HepG2 (cell line): ENCODE measurements around the gene TRANK1. TPM values are rescaled to one million over a fixed set of nuclear protein-coding genes. Genes with fewer than 3 reads are reported as not detected.

Source experiments
- AGO2 ChIP-seq: fragments of 200-400 bp; formaldehyde crosslinking; optimal IDR thresholded peaks from 2 replicates; pipeline ENCODE3; 2017; ENCODE audit warnings: mild to moderate bottlenecking, low read depth, low read length, moderate library complexity
- ASH2L ChIP-seq: fragments of 300-600, 200-600 bp; sonication (generic); IDR thresholded peaks from 2 replicates; pipeline ENCODE4 v1.7.0; 2017; ENCODE audit warnings: low read depth, mild to moderate bottlenecking, moderate library complexity, mixed read lengths, low read length; ENCODE audit not compliant: insufficient read length
- HOXD1 ChIP-seq: sonication (generic); formaldehyde crosslinking; IDR thresholded peaks from 2 replicates; pipeline ENCODE4 v1.5.0; 2020; ENCODE audit warnings: missing genetic modification reagents
- MTF2 ChIP-seq: sonication (generic); formaldehyde crosslinking; IDR thresholded peaks from 2 replicates; pipeline ENCODE4 v1.5.0; 2020; ENCODE audit warnings: missing genetic modification reagents, borderline replicate concordance
- MXD4 ChIP-seq: IDR thresholded peaks from 2 replicates; pipeline ENCODE4 v1.6.1; 2016; ENCODE audit warnings: mild to moderate bottlenecking, missing biosample characterization, missing genetic modification reagents
- MXI1 ChIP-seq: IDR thresholded peaks from 3 replicates; pipeline ENCODE4 v1.6.1; 2012; ENCODE audit warnings: low read depth, low read length, inconsistent platforms, borderline replicate concordance
- PITX1 ChIP-seq: sonication (generic); formaldehyde crosslinking; IDR thresholded peaks from 2 replicates; pipeline ENCODE4 v1.5.1; 2020; ENCODE audit warnings: mild to moderate bottlenecking, missing genetic modification reagents
- RFX3 ChIP-seq: IDR thresholded peaks from 2 replicates; pipeline ENCODE4 v1.6.1; 2016; ENCODE audit warnings: missing biosample characterization, missing genetic modification reagents
- ZNF510 ChIP-seq: sonication (generic); formaldehyde crosslinking; IDR thresholded peaks from 2 replicates; pipeline ENCODE4 v1.4.0; 2020; ENCODE audit warnings: low read depth, mild to moderate bottlenecking, missing genetic modification reagents
- ZNF850 ChIP-seq: sonication (generic); formaldehyde crosslinking; conservative IDR thresholded peaks from 2 replicates; pipeline ENCODE4 v1.9.0; 2021; ENCODE audit warnings: mild to moderate bottlenecking, missing genetic modification reagents
- polyA plus RNA-seq, 8 experiments: library from polyadenylated mRNA; depleted of rRNA in 3 of 8; stranded (reverse) in 7 of 8; unstranded in 1 of 8; fragments of >200 nt; fragmentation: Illumina TruSeq in 4 of 8; extraction: Trizol in 4 of 8; gene quantifications; 2 replicates each; pipeline versions ENCODE4 v1.2.1 to v1.2.3, GENCODE V29; 2011 to 2016; ENCODE audit warnings: low read depth in 4 of 8, missing spikeins in 1 of 8, mixed read lengths in 1 of 8; ENCODE audit not compliant: insufficient read depth in 1 of 8
- total RNA-seq, 5 experiments: library from RNA; depleted of rRNA; stranded (reverse); fragments of >200 nt; fragmentation: Illumina TruSeq; extraction: Trizol; gene quantifications; 2 replicates each; pipeline ENCODE4 v1.2.3, GENCODE V29; 2016; ENCODE audit warnings: low read depth in 1 of 5
- TF ChIP-seq, protein P1 (sequence below): sonication (generic); formaldehyde crosslinking; IDR thresholded peaks from 2 replicates; pipeline ENCODE4 v1.4.0; 2020; ENCODE audit warnings: missing genetic modification reagents, borderline replicate concordance
- TF ChIP-seq, protein P2 (sequence below): sonication (generic); formaldehyde crosslinking; IDR thresholded peaks from 2 replicates; pipeline ENCODE4 v1.4.0; 2020; ENCODE audit warnings: missing genetic modification reagents, mild to moderate bottlenecking, borderline replicate concordance
- TF ChIP-seq, protein P3 (sequence below): sonication (generic); formaldehyde crosslinking; IDR thresholded peaks from 2 replicates; pipeline ENCODE4 v1.4.0; 2020; ENCODE audit warnings: missing genetic modification reagents
- TF ChIP-seq, protein P4 (sequence below), 2 experiments: sonication (generic) in 1 of 2; formaldehyde crosslinking in 1 of 2; IDR thresholded peaks; 2 replicates each; pipeline versions ENCODE4 v1.4.0 to v1.6.1; 2016 to 2020; ENCODE audit warnings: borderline replicate concordance in 1 of 2, low read depth in 1 of 2, mild to moderate bottlenecking in 1 of 2, missing genetic modification reagents in 1 of 2

Gene TRANK1
- total and polyA plus RNA-seq, 2 of the 13 experiments (the other 11 are each of a cell fraction or from before 2014, with no cell fraction given) = 0.13 to 0.32 TPM

DNA sequence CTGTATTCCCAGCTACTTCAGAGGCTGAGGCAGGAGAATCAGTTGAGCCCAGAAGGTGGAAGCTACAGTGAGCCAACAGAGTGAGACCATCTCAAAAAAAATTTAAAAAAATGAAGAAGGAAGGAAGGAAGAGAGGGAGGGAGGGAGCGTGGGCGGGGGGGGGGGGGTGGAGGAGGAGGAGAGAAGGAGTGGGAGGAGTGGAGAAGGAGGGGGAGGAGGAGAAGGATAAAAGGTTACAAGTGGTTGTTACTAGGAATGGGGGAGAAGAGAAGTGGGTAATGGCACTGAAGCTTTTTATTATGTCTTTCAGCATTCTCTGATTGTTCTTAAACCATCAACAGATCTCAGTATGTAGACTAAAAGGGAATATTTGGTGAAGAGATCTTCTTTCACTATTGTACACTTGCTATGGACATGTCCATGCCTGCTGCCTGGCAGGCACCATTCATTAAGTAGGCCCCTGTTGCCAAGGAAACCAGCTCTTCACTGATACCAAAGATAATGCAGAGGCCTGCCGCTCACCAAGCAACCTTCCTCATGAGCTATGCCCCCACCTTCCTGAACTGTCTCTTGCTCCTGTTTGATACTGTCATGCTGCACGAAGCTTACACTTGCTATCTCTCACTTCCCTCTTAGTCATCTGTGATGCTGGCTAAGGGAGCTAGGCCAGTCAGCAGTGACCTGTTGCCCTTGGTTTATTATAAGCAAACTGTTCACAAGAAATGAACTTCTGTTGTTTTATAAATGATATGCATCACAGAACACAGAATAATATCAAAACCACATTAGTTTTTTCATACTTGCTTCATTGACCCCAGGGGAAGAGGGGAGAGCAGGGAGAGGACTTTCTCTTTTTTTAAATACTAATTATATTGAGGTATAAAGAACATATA, 24.9 kb upstream of the TRANK1 start (continued):
- TF ChIP-seq, protein P1, sequence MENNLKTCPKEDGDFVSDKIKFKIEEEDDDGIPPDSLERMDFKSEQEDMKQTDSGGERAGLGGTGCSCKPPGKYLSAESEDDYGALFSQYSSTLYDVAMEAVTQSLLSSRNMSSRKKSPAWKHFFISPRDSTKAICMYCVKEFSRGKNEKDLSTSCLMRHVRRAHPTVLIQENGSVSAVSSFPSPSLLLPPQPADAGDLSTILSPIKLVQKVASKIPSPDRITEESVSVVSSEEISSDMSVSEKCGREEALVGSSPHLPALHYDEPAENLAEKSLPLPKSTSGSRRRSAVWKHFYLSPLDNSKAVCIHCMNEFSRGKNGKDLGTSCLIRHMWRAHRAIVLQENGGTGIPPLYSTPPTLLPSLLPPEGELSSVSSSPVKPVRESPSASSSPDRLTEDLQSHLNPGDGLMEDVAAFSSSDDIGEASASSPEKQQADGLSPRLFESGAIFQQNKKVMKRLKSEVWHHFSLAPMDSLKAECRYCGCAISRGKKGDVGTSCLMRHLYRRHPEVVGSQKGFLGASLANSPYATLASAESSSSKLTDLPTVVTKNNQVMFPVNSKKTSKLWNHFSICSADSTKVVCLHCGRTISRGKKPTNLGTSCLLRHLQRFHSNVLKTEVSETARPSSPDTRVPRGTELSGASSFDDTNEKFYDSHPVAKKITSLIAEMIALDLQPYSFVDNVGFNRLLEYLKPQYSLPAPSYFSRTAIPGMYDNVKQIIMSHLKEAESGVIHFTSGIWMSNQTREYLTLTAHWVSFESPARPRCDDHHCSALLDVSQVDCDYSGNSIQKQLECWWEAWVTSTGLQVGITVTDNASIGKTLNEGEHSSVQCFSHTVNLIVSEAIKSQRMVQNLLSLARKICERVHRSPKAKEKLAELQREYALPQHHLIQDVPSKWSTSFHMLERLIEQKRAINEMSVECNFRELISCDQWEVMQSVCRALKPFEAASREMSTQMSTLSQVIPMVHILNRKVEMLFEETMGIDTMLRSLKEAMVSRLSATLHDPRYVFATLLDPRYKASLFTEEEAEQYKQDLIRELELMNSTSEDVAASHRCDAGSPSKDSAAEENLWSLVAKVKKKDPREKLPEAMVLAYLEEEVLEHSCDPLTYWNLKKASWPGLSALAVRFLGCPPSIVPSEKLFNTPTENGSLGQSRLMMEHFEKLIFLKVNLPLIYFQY = no peak
- no peak for TF ChIP-seq MTF2
- no peak for TF ChIP-seq AGO2
- TF ChIP-seq ZNF850 (CRISPR knock-in tag) = no peak
- peak; percentile 72; the same call in 1 of the 2 replicates for TF ChIP-seq RFX3 (CRISPR knock-in tag)
- TF ChIP-seq MXD4 (CRISPR knock-in tag) = no peak
- peak; percentile 61; the same call in 1 of the 3 replicates for TF ChIP-seq MXI1
- no peak for TF ChIP-seq ZNF510
- TF ChIP-seq, protein P2, sequence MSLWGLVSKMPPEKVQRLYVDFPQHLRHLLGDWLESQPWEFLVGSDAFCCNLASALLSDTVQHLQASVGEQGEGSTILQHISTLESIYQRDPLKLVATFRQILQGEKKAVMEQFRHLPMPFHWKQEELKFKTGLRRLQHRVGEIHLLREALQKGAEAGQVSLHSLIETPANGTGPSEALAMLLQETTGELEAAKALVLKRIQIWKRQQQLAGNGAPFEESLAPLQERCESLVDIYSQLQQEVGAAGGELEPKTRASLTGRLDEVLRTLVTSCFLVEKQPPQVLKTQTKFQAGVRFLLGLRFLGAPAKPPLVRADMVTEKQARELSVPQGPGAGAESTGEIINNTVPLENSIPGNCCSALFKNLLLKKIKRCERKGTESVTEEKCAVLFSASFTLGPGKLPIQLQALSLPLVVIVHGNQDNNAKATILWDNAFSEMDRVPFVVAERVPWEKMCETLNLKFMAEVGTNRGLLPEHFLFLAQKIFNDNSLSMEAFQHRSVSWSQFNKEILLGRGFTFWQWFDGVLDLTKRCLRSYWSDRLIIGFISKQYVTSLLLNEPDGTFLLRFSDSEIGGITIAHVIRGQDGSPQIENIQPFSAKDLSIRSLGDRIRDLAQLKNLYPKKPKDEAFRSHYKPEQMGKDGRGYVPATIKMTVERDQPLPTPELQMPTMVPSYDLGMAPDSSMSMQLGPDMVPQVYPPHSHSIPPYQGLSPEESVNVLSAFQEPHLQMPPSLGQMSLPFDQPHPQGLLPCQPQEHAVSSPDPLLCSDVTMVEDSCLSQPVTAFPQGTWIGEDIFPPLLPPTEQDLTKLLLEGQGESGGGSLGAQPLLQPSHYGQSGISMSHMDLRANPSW (CRISPR knock-in tag) = no peak
- TF ChIP-seq HOXD1 = no peak
- TF ChIP-seq, protein P3, sequence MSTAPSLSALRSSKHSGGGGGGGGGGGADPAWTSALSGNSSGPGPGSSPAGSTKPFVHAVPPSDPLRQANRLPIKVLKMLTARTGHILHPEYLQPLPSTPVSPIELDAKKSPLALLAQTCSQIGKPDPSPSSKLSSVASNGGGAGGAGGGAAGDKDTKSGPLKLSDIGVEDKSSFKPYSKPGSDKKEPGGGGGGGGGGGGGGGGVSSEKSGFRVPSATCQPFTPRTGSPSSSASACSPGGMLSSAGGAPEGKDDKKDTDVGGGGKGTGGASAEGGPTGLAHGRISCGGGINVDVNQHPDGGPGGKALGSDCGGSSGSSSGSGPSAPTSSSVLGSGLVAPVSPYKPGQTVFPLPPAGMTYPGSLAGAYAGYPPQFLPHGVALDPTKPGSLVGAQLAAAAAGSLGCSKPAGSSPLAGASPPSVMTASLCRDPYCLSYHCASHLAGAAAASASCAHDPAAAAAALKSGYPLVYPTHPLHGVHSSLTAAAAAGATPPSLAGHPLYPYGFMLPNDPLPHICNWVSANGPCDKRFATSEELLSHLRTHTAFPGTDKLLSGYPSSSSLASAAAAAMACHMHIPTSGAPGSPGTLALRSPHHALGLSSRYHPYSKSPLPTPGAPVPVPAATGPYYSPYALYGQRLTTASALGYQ = no peak
- no peak for TF ChIP-seq PITX1 (CRISPR knock-in tag)
- no peak for TF ChIP-seq ASH2L
- TF ChIP-seq, protein P4, sequence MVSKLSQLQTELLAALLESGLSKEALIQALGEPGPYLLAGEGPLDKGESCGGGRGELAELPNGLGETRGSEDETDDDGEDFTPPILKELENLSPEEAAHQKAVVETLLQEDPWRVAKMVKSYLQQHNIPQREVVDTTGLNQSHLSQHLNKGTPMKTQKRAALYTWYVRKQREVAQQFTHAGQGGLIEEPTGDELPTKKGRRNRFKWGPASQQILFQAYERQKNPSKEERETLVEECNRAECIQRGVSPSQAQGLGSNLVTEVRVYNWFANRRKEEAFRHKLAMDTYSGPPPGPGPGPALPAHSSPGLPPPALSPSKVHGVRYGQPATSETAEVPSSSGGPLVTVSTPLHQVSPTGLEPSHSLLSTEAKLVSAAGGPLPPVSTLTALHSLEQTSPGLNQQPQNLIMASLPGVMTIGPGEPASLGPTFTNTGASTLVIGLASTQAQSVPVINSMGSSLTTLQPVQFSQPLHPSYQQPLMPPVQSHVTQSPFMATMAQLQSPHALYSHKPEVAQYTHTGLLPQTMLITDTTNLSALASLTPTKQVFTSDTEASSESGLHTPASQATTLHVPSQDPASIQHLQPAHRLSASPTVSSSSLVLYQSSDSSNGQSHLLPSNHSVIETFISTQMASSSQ (IDR thresholded peaks at IDR 0.05; ENCODE audit: low read depth) = no peak
- TF ChIP-seq, protein P4 (CRISPR knock-in tag; IDR thresholded peaks at IDR 0.05; ENCODE audit: borderline replicate concordance) = no peak
